ENCODE data around the gene MYO3B. TPM values are rescaled to one million over a fixed set of nuclear protein-coding genes. Genes with fewer than 3 reads are reported as not detected.
"Not testable (repeated sequence)": the region's sequence is repeated elsewhere in the genome, so short reads cannot be mapped to it uniquely, and the experiment has no call there.

The MYO3B gene
- polyA plus RNA-seq, 4 donors, result 0.08 to 9.9 (median 8.7) TPM

GRCh38 chr2:170660409-170660808, 482.5 kb downstream of the MYO3B start:
- no peak for DNase-seq (ENCODE audit: low read depth in 4 of 4, low spot score in 3 of 4)

GRCh38 chr2:170665743-170666142, 487.8 kb downstream of the MYO3B start:
- DNase-seq (ENCODE audit: low read depth in 4 of 4, low spot score in 3 of 4), result no peak

- DNase-seq (ENCODE audit: low read depth in 4 of 4, low spot score in 3 of 4), result no peak
Observed at GRCh38 chr2:170669909-170670308, 492.0 kb downstream of the MYO3B start.

GRCh38 chr2:170670651-170671050, 492.7 kb downstream of the MYO3B start:
- no peak for DNase-seq (ENCODE audit: low read depth in 4 of 4, low spot score in 3 of 4)

DNA sequence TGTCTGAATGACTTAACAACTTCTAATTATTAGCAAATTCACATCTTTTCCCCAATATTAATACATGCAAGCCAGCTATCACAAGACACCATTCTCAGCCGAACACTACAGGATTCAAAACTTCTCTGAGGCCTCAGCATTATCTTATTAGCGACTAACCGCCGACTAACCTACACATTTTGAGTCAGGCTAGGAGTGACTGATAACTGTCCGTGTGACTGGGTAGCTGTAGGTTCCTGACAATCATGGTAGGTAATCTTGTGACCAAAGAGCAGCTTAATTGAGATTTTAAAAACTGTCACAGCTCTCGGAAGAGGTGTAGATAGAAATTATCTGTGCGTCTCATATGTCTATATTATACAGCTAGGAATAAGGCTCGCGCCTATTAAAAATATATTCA, 493.1 kb downstream of the MYO3B start:
- DNase-seq (ENCODE audit: low read depth in 4 of 4, low spot score in 3 of 4), result no peak

DNA sequence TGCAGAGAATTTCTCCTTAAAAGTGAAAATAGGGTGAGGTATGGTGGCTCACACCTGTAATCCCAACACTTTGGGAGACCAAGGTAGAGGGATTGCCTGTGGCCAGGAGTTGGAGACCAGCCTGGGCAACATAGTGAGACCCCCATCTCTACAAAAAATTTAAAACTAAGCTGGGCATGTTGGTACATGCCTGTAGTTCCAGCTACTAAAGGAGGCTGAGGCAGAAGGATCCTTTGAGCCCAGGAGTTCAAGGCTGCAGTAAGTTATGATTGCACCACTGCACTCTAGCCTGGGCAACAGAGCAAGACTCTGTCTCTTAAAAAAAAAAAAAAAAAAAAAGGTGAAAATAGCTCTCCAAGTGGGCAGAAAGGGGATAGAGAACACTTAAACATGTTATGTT, 496.3 kb downstream of the MYO3B start:
- not testable (repeated sequence) for DNase-seq (ENCODE audit: low read depth in 4 of 4, low spot score in 3 of 4)

DNA sequence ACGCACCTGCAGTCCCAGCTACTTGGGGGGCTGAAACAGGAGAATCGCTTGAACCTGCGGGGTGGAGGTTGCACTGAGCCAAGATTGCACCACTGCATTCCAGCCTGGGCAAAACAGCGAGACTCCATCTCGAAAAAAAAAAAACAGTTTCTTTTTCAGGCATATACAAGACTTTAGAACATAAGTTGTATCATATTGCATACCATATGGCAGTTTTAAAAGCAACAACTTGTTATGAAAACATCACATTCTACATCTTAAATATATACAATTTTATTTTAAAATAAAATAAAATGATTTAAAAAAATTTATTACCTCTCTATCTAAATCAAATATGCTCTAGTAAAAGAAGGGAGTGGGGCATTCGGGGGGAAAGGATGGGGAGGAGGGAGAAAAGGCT, 497.8 kb downstream of the MYO3B start:
- DNase-seq (ENCODE audit: low read depth in 4 of 4, low spot score in 3 of 4), result no peak

GRCh38 chr2:170679607-170680079, 501.7 kb downstream of the MYO3B start:
- peak in 1 of 4 donors; percentile 20 for DNase-seq (ENCODE audit: low read depth in 4 of 4, low spot score in 3 of 4)

- no peak for DNase-seq (ENCODE audit: low read depth in 4 of 4, low spot score in 3 of 4)
Observed at GRCh38 chr2:170680172-170680941, 502.4 kb downstream of the MYO3B start.

DNA sequence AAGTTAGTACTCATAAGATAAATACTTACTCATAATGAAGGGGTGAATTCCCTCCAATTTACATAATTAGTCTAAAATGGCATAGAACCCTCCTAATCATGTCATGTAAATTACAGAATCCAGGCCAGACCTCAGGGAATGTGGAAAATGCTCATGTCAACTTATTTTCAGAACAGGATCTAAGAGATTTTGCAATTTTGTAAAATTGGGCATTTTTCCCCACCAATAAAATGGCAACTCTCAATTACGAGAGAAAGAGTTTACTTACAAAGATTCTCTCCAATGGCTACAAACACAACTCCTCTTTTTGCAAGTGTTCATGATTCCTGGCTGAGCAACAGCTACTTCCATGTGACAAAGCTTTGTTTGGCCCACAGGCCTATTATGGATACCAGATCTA, 503.4 kb downstream of the MYO3B start:
- DNase-seq (ENCODE audit: low read depth in 4 of 4, low spot score in 3 of 4), result no peak

- no peak for DNase-seq (ENCODE audit: low read depth in 4 of 4, low spot score in 3 of 4)
Observed at GRCh38 chr2:170685591-170685990, 507.6 kb downstream of the MYO3B start.

DNA sequence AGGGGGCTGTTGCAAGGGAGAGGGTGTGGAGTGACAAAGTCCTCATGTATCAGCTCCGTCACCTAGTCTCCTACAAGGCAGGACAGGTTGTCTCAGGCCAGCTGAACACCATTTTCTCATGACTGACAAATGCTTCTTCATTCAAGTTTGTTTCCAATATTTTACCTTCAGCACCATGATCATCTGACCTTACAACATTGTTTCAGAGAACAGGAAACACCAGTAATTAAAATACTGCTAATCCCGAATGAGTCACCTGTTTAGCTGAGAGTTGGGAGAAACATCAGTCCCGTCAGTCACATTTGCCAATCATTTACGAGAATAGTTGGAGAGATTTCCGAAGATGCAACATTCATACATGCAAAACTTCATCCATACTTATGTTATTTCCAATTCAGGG, 511.5 kb downstream of the MYO3B start:
- DNase-seq (ENCODE audit: low read depth in 4 of 4, low spot score in 3 of 4), result no peak

DNA sequence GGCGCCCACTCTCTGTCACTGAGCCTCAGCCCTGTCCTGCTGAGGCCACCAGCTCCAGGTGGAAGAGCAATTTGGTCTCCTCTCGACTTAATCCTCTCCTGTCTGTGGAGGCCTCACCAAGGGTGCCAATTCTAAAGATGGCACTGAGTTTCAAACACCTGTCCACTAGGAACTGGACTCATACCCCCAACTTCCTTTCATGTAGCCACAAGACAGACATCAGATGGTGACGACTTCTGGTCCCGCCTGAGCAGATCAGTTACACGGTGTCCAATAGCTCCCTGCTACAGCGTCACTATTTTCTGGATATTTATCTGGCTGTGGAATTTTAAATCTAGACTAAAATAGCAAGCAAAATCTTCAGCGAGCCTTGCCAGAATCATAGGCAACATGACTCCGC, 512.7 kb downstream of the MYO3B start:
- no peak for DNase-seq (ENCODE audit: low read depth in 4 of 4, low spot score in 3 of 4)

DNA sequence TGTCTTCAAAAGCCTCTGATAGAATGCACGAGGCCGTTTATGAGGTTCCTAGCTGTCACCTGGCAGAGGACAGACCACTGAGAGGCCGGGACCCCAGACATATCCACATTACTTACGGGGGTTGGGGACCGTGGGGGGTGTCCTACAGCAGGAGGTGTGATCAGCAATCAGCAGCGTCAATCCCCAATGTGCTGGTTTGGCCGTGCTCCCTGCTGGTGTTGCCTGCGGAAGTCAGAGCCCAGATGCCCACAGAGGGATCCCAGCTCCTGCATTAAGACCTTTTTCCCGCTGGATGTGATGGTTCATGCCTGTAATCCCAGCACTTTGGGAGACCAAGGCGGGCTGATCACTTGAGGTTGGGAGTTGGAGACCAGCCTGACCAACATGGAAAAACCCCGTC, 516.4 kb downstream of the MYO3B start:
- DNase-seq (ENCODE audit: low read depth in 4 of 4, low spot score in 3 of 4), result no peak

- no peak for DNase-seq (ENCODE audit: low read depth in 4 of 4, low spot score in 3 of 4)
Observed at GRCh38 chr2:170695521-170696410, 517.8 kb downstream of the MYO3B start.

GRCh38 chr2:170696948-170697347, 519.0 kb downstream of the MYO3B start:
- DNase-seq (ENCODE audit: low read depth in 4 of 4, low spot score in 3 of 4), result no peak

- DNase-seq (ENCODE audit: low read depth in 4 of 4, low spot score in 3 of 4), result no peak
Observed at GRCh38 chr2:170701011-170701410, 523.1 kb downstream of the MYO3B start.

DNA sequence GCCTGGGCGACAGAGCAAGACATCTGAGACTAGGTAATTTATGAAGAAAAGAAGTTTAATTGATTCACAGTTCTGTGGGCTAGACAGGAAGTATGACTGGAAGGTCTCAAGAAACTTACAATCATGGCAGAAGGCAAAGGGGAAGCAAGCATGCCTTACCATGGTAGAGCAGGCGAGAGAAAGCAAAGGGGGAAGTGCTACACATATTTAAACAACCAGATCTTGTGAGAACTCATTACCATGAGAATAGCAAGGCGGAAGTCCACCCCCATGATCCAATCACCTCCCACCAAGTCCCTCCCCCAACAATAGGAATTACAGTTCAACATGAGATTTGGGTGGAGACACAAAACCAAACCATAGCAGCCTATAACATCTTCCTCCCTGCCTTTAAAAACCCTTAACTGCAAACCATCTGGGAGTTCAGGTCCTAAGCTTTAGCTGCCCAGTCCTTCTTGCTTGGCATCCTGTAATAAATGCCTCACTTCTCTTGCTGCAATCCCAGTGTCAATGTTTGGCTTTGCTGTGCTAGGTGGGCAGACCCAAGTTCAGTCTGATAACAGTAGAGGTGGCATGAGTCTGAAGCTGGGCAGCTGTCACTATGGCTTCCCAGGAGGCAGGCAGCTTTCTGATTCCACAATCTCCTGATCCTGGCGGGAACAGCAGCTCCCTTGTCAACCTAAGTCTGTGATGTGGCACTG, 526.0 kb downstream of the MYO3B start:
- DNase-seq (ENCODE audit: low read depth in 4 of 4, low spot score in 3 of 4), result no peak

Data from left renal pelvis (tissue), 4 donors.